Pancreas (tissue), 10 donors: Measurements from ENCODE around the gene MRPS18A. TPM values are rescaled to one million over a fixed set of nuclear protein-coding genes. Genes with fewer than 3 reads are reported as not detected.

Experiments used
- ATAC-seq, 4 donors: fragments of 200-7000 bp; cut with Tn5 transposase; one replicate each; pipeline versions ENCODE4 v1.8.0 to v1.9.1; 2020; ENCODE audit warnings: mild to moderate bottlenecking in 4 of 4, moderate library complexity in 4 of 4
- DNase-seq, 6 donors: peaks; one replicate each; pipeline ENCODE4 v3.0.0-alpha.2; 2020
- FAIRE-seq: peaks from 2 replicates; lab custom pipeline; 2012; peaks lifted over from hg19 to GRCh38; lab: Jason Lieb, UNC
- H3K27ac ChIP-seq, 4 donors: fragments of 200-600 bp; sonication (generic); 1 replicate in 3 of 4; 2 replicates in 1 of 4; pipeline versions ENCODE4 v1.5.0 to v1.8.0; 2020
- H3K27me3 ChIP-seq, 4 donors: fragments of 200-600 bp; one replicate each; pipeline ENCODE4 v1.8.0; 2021
- H3K36me3 ChIP-seq, 3 donors: fragments of 200-600 bp; sonication (generic) in 1 of 3; one replicate each; pipeline versions ENCODE4 v1.5.0 to v1.8.0; 2020 to 2021
- H3K4me1 ChIP-seq, 3 donors: fragments of 200-600 bp; one replicate each; pipeline ENCODE4 v1.8.0; 2021
- H3K4me3 ChIP-seq, 4 donors: fragments of 200-600 bp; sonication (generic) in 2 of 4; one replicate each; pipeline versions ENCODE4 v1.5.0 to v1.8.0; 2020 to 2021
- H3K9me3 ChIP-seq, 4 donors: fragments of 200-600 bp; one replicate each; pipeline ENCODE4 v1.8.0; 2021
- CTCF ChIP-seq, 4 donors: fragments of 200-600 bp; sonication (generic) in 3 of 4; IDR thresholded peaks; one replicate each; pipeline versions ENCODE4 v1.5.0 to v1.8.0; 2021; ENCODE audit warnings: antibody characterized with exemption in 4 of 4
- WGBS, 2 donors: extraction: QIAGEN DNeasy Blood & Tissue Kit; methylation state at CpG; one replicate each; pipeline ENCODE4 v1.1.7; 2013; 5-methylcytosine and 5-hydroxymethylcytosine counted together
- intact Hi-C, 3 donors: fragments of 100-400 bp; cut with DNase I; formaldehyde crosslinking; loops; one replicate each; pipeline versions ENCODE4 v1.11.1 to v1.14.2; 2022
- polyA plus RNA-seq, 2 donors: library from polyadenylated mRNA; stranded (reverse); fragments of 200-250 nt; gene quantifications; one replicate each; pipeline ENCODE4 v1.2.3, GENCODE V29; 2013
- total RNA-seq, 6 donors: library from RNA; stranded (reverse); fragmentation: NEBNext Ultra II Directional in 4 of 6; extraction: Animal tissue kit (Norgen Biotek cat#: 25700) in 4 of 6; gene quantifications; one replicate each; pipeline versions ENCODE4 v1.2.1 to v1.2.4, GENCODE V29; 2021 to 2023
- donor health status: healthy with polysubstance abuse.
- donor health status: DM: no; HTN: no; CAD: no; lungs with moderate emphysema.
- donor health status: DM: no; HTN: no; CAD: no.
- donor health status: control.
- donor health status: control.
- donor health status: Bipolar disorder and iron deficiency.
- donor health status: DM: yes; HTN: yes; CAD: no.
- donor health status: DM: no; HTN: no; CAD: no.
- donor health status: DM: no; HTN: no; CAD: no.
- donor health status: DM: yes; HTN: yes; CAD: no.

Gene MRPS18A
- total and polyA plus RNA-seq, 8 donors: 10.9 to 24.6 (median 15.7) TPM

- no peak overlapping the region for H3K4me3 ChIP-seq
- H3K36me3 ChIP-seq: no peaks in the 10 kb centered on the region
- no peak overlapping the region for H3K27ac ChIP-seq
- FAIRE-seq (no peak), ATAC-seq (no peak), DNase-seq (no peak)
- no peaks in the 10 kb centered on the region for H3K9me3 ChIP-seq
- TF ChIP-seq CTCF (IDR thresholded peaks at IDR 0.05): no peak
- WGBS, 2 donors: 76 to 84% methylated on average over 13 of the region's 13 CpGs
- intact Hi-C loops: no loop called here
- H3K27me3 ChIP-seq: no peaks in the 10 kb centered on the region
- no peaks in the 10 kb centered on the region for H3K4me1 ChIP-seq
These were observed 31.0 kb upstream of the MRPS18A start for GRCh38 chr6:43718387-43719105.

- intact Hi-C loops: no loop called here
- H3K27me3 ChIP-seq: no peaks in the 10 kb centered on the region
- no peak for TF ChIP-seq CTCF (IDR thresholded peaks at IDR 0.05)
- no peaks in the 10 kb centered on the region for H3K4me1 ChIP-seq
- DNase-seq (no peak), FAIRE-seq (no peak), ATAC-seq (peak in 2 of 4 donors; percentile 25 to 37)
- no peak overlapping the region for H3K27ac ChIP-seq
- H3K4me3 ChIP-seq: no peak overlapping the region
- no peaks in the 10 kb centered on the region for H3K9me3 ChIP-seq
- no peaks in the 10 kb centered on the region for H3K36me3 ChIP-seq
- WGBS, 2 donors: 65 to 79% methylated on average over 11 to 12 of the region's 12 CpGs
These were observed 30.2 kb upstream of the MRPS18A start for GRCh38 chr6:43717822-43718221.

- FAIRE-seq (no peak), ATAC-seq (no peak), DNase-seq (no peak)
- no peaks in the 10 kb centered on the region for H3K4me1 ChIP-seq
- H3K27ac ChIP-seq: no peak overlapping the region
- intact Hi-C loops: no loop called here
- no peaks in the 10 kb centered on the region for H3K9me3 ChIP-seq
- WGBS, 2 donors: 69 to 82% methylated on average over 8 of the region's 8 CpGs
- no peaks in the 10 kb centered on the region for H3K36me3 ChIP-seq
- no peak overlapping the region for H3K4me3 ChIP-seq
- H3K27me3 ChIP-seq: no peaks in the 10 kb centered on the region
- TF ChIP-seq CTCF (IDR thresholded peaks at IDR 0.05): no peak
These were observed 29.8 kb upstream of the MRPS18A start for GRCh38 chr6:43717389-43717788.

- Histone ChIP-seq H3K36me3 (no peaks in the 10 kb centered on the region), H3K27ac (no peak overlapping the region), H3K4me3 (no peak overlapping the region), H3K27me3 (no peaks in the 10 kb centered on the region), H3K4me1 (no peaks in the 10 kb centered on the region), H3K9me3 (no peaks in the 10 kb centered on the region)
- ATAC-seq (no peak), DNase-seq (no peak), FAIRE-seq (no peak)
- WGBS, 2 donors: 61 to 68% methylated on average over 9 of the region's 9 CpGs
- intact Hi-C loops: no loop called here
- no peak for TF ChIP-seq CTCF (IDR thresholded peaks at IDR 0.05)
These were observed 28.5 kb upstream of the MRPS18A start for GRCh38 chr6:43716099-43716498.

- intact Hi-C loops: no loop called here
- Histone ChIP-seq H3K4me3 (no peak overlapping the region), H3K27ac (no peak overlapping the region), H3K4me1 (no peaks in the 10 kb centered on the region), H3K27me3 (no peaks in the 10 kb centered on the region), H3K9me3 (no peaks in the 10 kb centered on the region), H3K36me3 (no peaks in the 10 kb centered on the region)
- no peak for ATAC-seq
- WGBS, 2 donors: 67 to 70% methylated on average over 5 of the region's 5 CpGs
- no peak for TF ChIP-seq CTCF (IDR thresholded peaks at IDR 0.05)
- no peak for FAIRE-seq
- no peak for DNase-seq
These were observed 27.6 kb upstream of the MRPS18A start for GRCh38 chr6:43715056-43715788.
